ENCODE results near the gene SIRPG.

DNA sequence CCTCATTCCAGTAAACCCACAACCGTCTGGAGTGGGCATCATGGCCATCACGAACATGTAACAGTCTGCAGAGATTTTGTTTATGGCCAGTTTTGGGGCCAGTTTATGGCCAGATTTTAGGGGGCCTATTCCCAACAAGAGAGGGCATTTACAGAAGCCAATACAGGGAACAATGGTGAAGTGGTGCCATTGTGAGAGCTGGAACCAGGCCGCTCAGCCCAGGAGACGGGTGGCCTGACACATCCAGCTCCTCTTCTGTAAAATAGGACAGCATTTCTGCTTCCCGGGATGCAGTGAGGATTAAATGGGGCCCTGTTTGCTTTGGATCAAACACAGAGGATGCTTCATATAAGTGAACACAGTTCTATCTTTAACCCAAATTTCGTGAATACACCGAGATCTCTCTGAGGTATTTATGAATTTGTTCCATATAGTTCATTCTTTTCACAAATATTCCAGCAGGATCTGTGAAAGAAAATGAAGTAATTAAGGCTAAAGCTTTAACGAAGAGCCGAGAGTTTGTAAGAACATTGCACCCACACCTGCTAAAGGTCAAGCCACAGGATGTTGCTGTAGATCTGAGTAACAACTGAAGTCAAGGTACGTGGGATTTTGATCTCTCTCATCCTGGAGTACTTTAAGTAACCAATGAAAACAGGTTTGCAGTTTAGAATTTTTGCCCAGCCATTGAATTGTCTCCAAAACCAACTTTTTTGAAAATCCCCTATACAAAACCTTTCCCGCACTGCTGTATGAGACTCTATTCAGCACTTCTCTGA is 14.5 kb upstream of the SIRPG start:
- TF ChIP-seq CTCF (conservative IDR thresholded peaks at IDR 0.05) (no peak), EZH2 (IDR thresholded peaks at IDR 0.05; ENCODE audit: low read depth) (no peak)

All from PC-9 (cell line).